ENCODE data around the gene ITIH3.

- no peak for TF ChIP-seq SIN3A (IDR thresholded peaks at IDR 0.05; ENCODE audit: borderline replicate concordance, insufficient read depth, low read depth, low read length)
- TF ChIP-seq CTCF (IDR thresholded peaks at IDR 0.05), result no peak
Observed at GRCh38 chr3:52843108-52843865, 48.7 kb downstream of the ITIH3 start.
